H9 (cell line): ENCODE results near the gene TRPV5. TPM values are rescaled to one million over a fixed set of nuclear protein-coding genes. Genes with fewer than 3 reads are reported as not detected.

ENCODE experiments used
- DNase-seq: peaks from one replicate; pipeline ENCODE4 v3.0.0-alpha.2; 2017
- H2AFZ ChIP-seq: one replicate; pipeline ENCODE4 v1.6.1; 2013; ENCODE audit warnings: mild to moderate bottlenecking, low read length, control low read depth, moderate library complexity
- H2AK5ac ChIP-seq: 2 replicates; pipeline ENCODE4 v1.6.1; 2013; ENCODE audit warnings: low read length, control low read depth, mixed read lengths; ENCODE audit not compliant: insufficient read length
- H2BK120ac ChIP-seq: one replicate; pipeline ENCODE4 v1.6.1; 2013; ENCODE audit warnings: low read depth, mild to moderate bottlenecking, low read length, control low read depth, inconsistent platforms; ENCODE audit not compliant: poor library complexity, severe bottlenecking
- H2BK12ac ChIP-seq: 2 replicates; pipeline ENCODE4 v1.6.1; 2013; ENCODE audit warnings: low read length, control low read depth, mixed read lengths, low read depth; ENCODE audit not compliant: insufficient read length
- H2BK15ac ChIP-seq: 2 replicates; pipeline ENCODE4 v1.6.1; 2013; ENCODE audit warnings: low read depth, low read length, control low read depth
- H2BK20ac ChIP-seq: one replicate; pipeline ENCODE4 v1.6.1; 2013; ENCODE audit warnings: low read depth, mild to moderate bottlenecking, low read length, control low read depth, inconsistent platforms; ENCODE audit not compliant: poor library complexity, severe bottlenecking
- H2BK5ac ChIP-seq: 2 replicates; pipeline ENCODE4 v1.6.1; 2013; ENCODE audit warnings: low read length, control low read depth, mixed read lengths; ENCODE audit not compliant: insufficient read length
- H3K14ac ChIP-seq: 2 replicates; pipeline ENCODE4 v1.6.1; 2013; ENCODE audit warnings: low read length, control low read depth; ENCODE audit not compliant: insufficient read depth
- H3K18ac ChIP-seq: 2 replicates; pipeline ENCODE4 v1.6.1; 2013; ENCODE audit warnings: low read depth, mild to moderate bottlenecking, mixed read lengths, low read length, control low read depth; ENCODE audit not compliant: insufficient read length
- H3K23ac ChIP-seq: 2 replicates; pipeline ENCODE4 v1.6.1; 2013; ENCODE audit warnings: low read length, control low read depth, mixed read lengths, low read depth; ENCODE audit not compliant: insufficient read length
- H3K23me2 ChIP-seq: 2 replicates; pipeline ENCODE4 v1.6.1; 2013; ENCODE audit warnings: low read depth, mild to moderate bottlenecking, mixed read lengths, low read length, control low read depth; ENCODE audit not compliant: insufficient read length, poor library complexity, severe bottlenecking
- H3K27ac ChIP-seq: 2 replicates; pipeline ENCODE4 v1.5.1; 2013; ENCODE audit warnings: low read length, control low read depth, mixed read lengths, low read depth; ENCODE audit not compliant: insufficient read length
- H3K27me3 ChIP-seq: 2 replicates; pipeline ENCODE4 v1.6.1; 2013; ENCODE audit warnings: low read length, control low read depth, inconsistent platforms; ENCODE audit not compliant: insufficient read depth
- H3K4ac ChIP-seq: 2 replicates; pipeline ENCODE4 v1.6.1; 2013; ENCODE audit warnings: low read depth, mild to moderate bottlenecking, control low read depth, inconsistent platforms, low read length, moderate library complexity
- H3K4me1 ChIP-seq: 2 replicates; pipeline ENCODE4 v1.6.1; 2013; ENCODE audit warnings: low read length, control low read depth, inconsistent platforms; ENCODE audit not compliant: insufficient read depth
- H3K4me2 ChIP-seq: 2 replicates; pipeline ENCODE4 v1.6.1; 2013; ENCODE audit warnings: low read length, control low read depth, mixed read lengths; ENCODE audit not compliant: insufficient read length, insufficient read depth
- H3K56ac ChIP-seq: 2 replicates; pipeline ENCODE4 v1.6.1; 2013; ENCODE audit warnings: low read depth, mild to moderate bottlenecking, mixed read lengths, low read length, control low read depth; ENCODE audit not compliant: insufficient read length
- H3K79me1 ChIP-seq: 2 replicates; pipeline ENCODE4 v1.6.1; 2013; ENCODE audit warnings: low read depth, mild to moderate bottlenecking, moderate library complexity, low read length, control low read depth, inconsistent platforms; ENCODE audit not compliant: insufficient read depth, poor library complexity, severe bottlenecking
- H3K79me2 ChIP-seq: 2 replicates; pipeline ENCODE4 v1.6.1; 2013; ENCODE audit warnings: low read length, control low read depth, inconsistent platforms; ENCODE audit not compliant: insufficient read depth
- H3K9ac ChIP-seq: 2 replicates; pipeline ENCODE4 v1.6.1; 2013; ENCODE audit warnings: low read length, control low read depth, mixed read lengths; ENCODE audit not compliant: insufficient read length; ENCODE audit errors: extremely low read depth
- H3K9me3 ChIP-seq: one replicate; pipeline ENCODE4 v1.6.1; 2013; ENCODE audit warnings: low read depth, low read length, inconsistent platforms; ENCODE audit not compliant: control insufficient read depth
- H3T11ph ChIP-seq: one replicate; pipeline ENCODE4 v1.6.1; 2013; ENCODE audit warnings: mild to moderate bottlenecking, low read length, control low read depth, inconsistent platforms
- H4K20me1 ChIP-seq: one replicate; pipeline ENCODE4 v1.6.1; 2013; ENCODE audit not compliant: control insufficient read depth, insufficient read length, insufficient read depth
- H4K5ac ChIP-seq: 2 replicates; pipeline ENCODE4 v1.6.1; 2013; ENCODE audit warnings: low read depth, mild to moderate bottlenecking, mixed read lengths, low read length, control low read depth; ENCODE audit not compliant: insufficient read length
- H4K8ac ChIP-seq: replicated peaks from 2 replicates; pipeline ENCODE4 v1.6.1; 2013; ENCODE audit warnings: low read length, control low read depth, mixed read lengths, low read depth; ENCODE audit not compliant: insufficient read length
- H4K91ac ChIP-seq: 2 replicates; pipeline ENCODE4 v1.6.1; 2013; ENCODE audit warnings: low read depth, mild to moderate bottlenecking, moderate library complexity, mixed read lengths, low read length, control low read depth; ENCODE audit not compliant: insufficient read length
- H3K27ac Mint-ChIP-seq, 3 experiments: 2 replicates in 2 of 3; 3 replicates in 1 of 3; pipeline ENCODE4 v1.8.0; 2020 to 2021; ENCODE audit warnings: mixed read lengths in 3 of 3, mild to moderate bottlenecking in 1 of 3, moderate library complexity in 1 of 3
- H3K27me3 Mint-ChIP-seq: 2 replicates; pipeline ENCODE4 v1.8.0; 2021; ENCODE audit warnings: low read depth, mild to moderate bottlenecking, moderate library complexity, mixed read lengths
- H3K36me3 Mint-ChIP-seq, 3 experiments: 2 replicates in 2 of 3; 3 replicates in 1 of 3; pipeline ENCODE4 v1.8.0; 2020 to 2021; ENCODE audit warnings: low read depth in 3 of 3, mixed read lengths in 3 of 3; ENCODE audit not compliant: insufficient read depth in 1 of 3
- H3K4me1 Mint-ChIP-seq, 2 experiments: 2 replicates each; pipeline ENCODE4 v1.8.0; 2020; ENCODE audit warnings: mixed read lengths in 2 of 2
- H3K4me3 Mint-ChIP-seq, 2 experiments: 2 replicates in 1 of 2; 3 replicates in 1 of 2; pipeline ENCODE4 v1.8.0; 2020 to 2021; ENCODE audit warnings: mild to moderate bottlenecking in 2 of 2, mixed read lengths in 2 of 2, moderate library complexity in 1 of 2
- H3K9me3 Mint-ChIP-seq, 2 experiments: 2 replicates in 1 of 2; 3 replicates in 1 of 2; pipeline ENCODE4 v1.8.0; 2020; ENCODE audit warnings: mild to moderate bottlenecking in 2 of 2, mixed read lengths in 2 of 2, moderate library complexity in 1 of 2
- CTCF ChIP-seq: fragments of 200-600 bp; sonication (generic); conservative IDR thresholded peaks from 3 replicates; pipeline ENCODE4 v1.8.0; 2021; ENCODE audit warnings: antibody characterized with exemption, mild to moderate bottlenecking
- WGBS: extraction: QIAGEN DNeasy Blood & Tissue Kit; methylation state at CpG from one replicate; pipeline ENCODE4 v1.1.7; 2013; ENCODE audit warnings: missing lambda C conversion rate, low lambda C conversion rate, mixed read lengths; ENCODE audit not compliant: insufficient read length; ENCODE audit errors: extremely low coverage; 5-methylcytosine and 5-hydroxymethylcytosine counted together
- total RNA-seq: library from RNA; stranded (reverse); gene quantifications from 2 replicates; pipeline ENCODE4 v1.2.1, GENCODE V29; 2021

Gene TRPV5
- total RNA-seq, 1 experiment from 2014 or later: not detected

- H2AK5ac ChIP-seq: no peak overlapping the region
- H4K91ac ChIP-seq: no peak overlapping the region
- no peak overlapping the region for H3K14ac ChIP-seq
- WGBS: no CpG with 5 or more reads among the region's 12 CpGs
- peak; percentile 13 for DNase-seq
- H3K79me2 ChIP-seq: no peaks in the 10 kb centered on the region; the same call in 1 of the 2 replicates
- H3K27me3 ChIP-seq: no peaks in the 10 kb centered on the region
- H3K4ac ChIP-seq: no peak overlapping the region
- peaks cover 3 to 8% of the 10 kb centered on the region in 2 experiments; a peak in 3 of 5 replicates for H3K9me3 Mint-ChIP-seq
- peaks cover 2% of the 10 kb centered on the region for H4K20me1 ChIP-seq
- no peak overlapping the region for H3K18ac ChIP-seq
- no peaks in the 10 kb centered on the region for H3K4me1 ChIP-seq
- no peak overlapping the region for H2AFZ ChIP-seq
- H3K23me2 ChIP-seq: peaks cover 3% of the 10 kb centered on the region
- no peak overlapping the region for H2BK5ac ChIP-seq
- H3K27ac ChIP-seq: no peak overlapping the region
- no peak overlapping the region for H2BK120ac ChIP-seq
- no peak overlapping the region for H3K23ac ChIP-seq
- H3K9me3 ChIP-seq: no peaks in the 10 kb centered on the region
- H3K4me2 ChIP-seq: no peak overlapping the region
- no peak overlapping the region for H4K8ac ChIP-seq
- no peak overlapping the region for H2BK20ac ChIP-seq
- H3K27ac Mint-ChIP-seq: no peak overlapping the region; a peak in 1 of 7 replicates
- H3K36me3 Mint-ChIP-seq: peaks cover 0 to 2% (median 0%) of the 10 kb centered on the region in 3 experiments; a peak in 2 of 7 replicates
- H3K56ac ChIP-seq: no peak overlapping the region
- TF ChIP-seq CTCF: no peak
- H3K79me1 ChIP-seq: no peaks in the 10 kb centered on the region
- H4K5ac ChIP-seq: no peak overlapping the region
- no peak overlapping the region for H2BK12ac ChIP-seq
- H3K27me3 Mint-ChIP-seq: peaks cover 7% of the 10 kb centered on the region
- no peak overlapping the region for H3K9ac ChIP-seq
- H3K4me1 Mint-ChIP-seq: peaks cover under 1 to 7% of the 10 kb centered on the region in 2 experiments
- no peak overlapping the region for H2BK15ac ChIP-seq
- H3T11ph ChIP-seq: no peak overlapping the region
- peak overlapping the region in 1 of 2 experiments; percentile 27; a peak in 1 of 5 replicates for H3K4me3 Mint-ChIP-seq
These were observed 42.6 kb downstream of the TRPV5 start for GRCh38 chr7:142890874-142891485.
